Stimulated activated CD8-positive, alpha-beta memory T cell treated with anti-CD3 and anti-CD28 coated beads, Interleukin-7, amount 100 ng/mL, for 24 hours (primary cell): Measurements from ENCODE around the gene ILDR1.

ENCODE experiments used
- DNase-seq: peaks from one replicate; pipeline ENCODE4 v3.0.0-alpha.2; 2020; ENCODE audit warnings: low read depth

The ILDR1 gene

GRCh38 chr3:121994551-121994950, 27.5 kb downstream of the ILDR1 start:
- no peak for DNase-seq

- DNase-seq: no peak
Observed at GRCh38 chr3:121992601-121993560, 29.2 kb downstream of the ILDR1 start.

GRCh38 chr3:121989943-121990342, 32.1 kb downstream of the ILDR1 start:
- DNase-seq: no peak

- DNase-seq: no peak
Observed at GRCh38 chr3:121988146-121988545, 33.9 kb downstream of the ILDR1 start.

- no peak for DNase-seq
Observed at GRCh38 chr3:121985846-121986245, 36.2 kb downstream of the ILDR1 start.

GRCh38 chr3:121981473-121981872, 40.6 kb downstream of the ILDR1 start:
- no peak for DNase-seq

- no peak for DNase-seq
Observed at GRCh38 chr3:121980450-121980796, 41.6 kb downstream of the ILDR1 start.

- no peak for DNase-seq
Observed at GRCh38 chr3:121979734-121980449, 42.2 kb downstream of the ILDR1 start.

- DNase-seq: no peak
Observed at GRCh38 chr3:121979246-121979645, 42.8 kb downstream of the ILDR1 start.

GRCh38 chr3:121976727-121977126, 45.3 kb downstream of the ILDR1 start:
- no peak for DNase-seq

GRCh38 chr3:121975702-121976302, 46.2 kb downstream of the ILDR1 start:
- DNase-seq: no peak

GRCh38 chr3:121974601-121975111, 47.4 kb downstream of the ILDR1 start:
- no peak for DNase-seq

GRCh38 chr3:121970047-121970446, 52.0 kb downstream of the ILDR1 start:
- DNase-seq: no peak

- no peak for DNase-seq
Observed at GRCh38 chr3:121969631-121970030, 52.4 kb downstream of the ILDR1 start.

- DNase-seq: no peak
Observed at GRCh38 chr3:121963608-121964007, 58.4 kb downstream of the ILDR1 start.

GRCh38 chr3:121962443-121962842, 59.6 kb downstream of the ILDR1 start:
- no peak for DNase-seq

- DNase-seq: no peak
Observed at GRCh38 chr3:121961283-121961682, 60.8 kb downstream of the ILDR1 start.

- no peak for DNase-seq
Observed at GRCh38 chr3:121958801-121959200, 63.2 kb downstream of the ILDR1 start.

GRCh38 chr3:121957674-121958415, 64.2 kb downstream of the ILDR1 start:
- no peak for DNase-seq

GRCh38 chr3:121956363-121956762, 65.7 kb downstream of the ILDR1 start:
- no peak for DNase-seq

- no peak for DNase-seq
Observed at GRCh38 chr3:121951291-121951919, 70.6 kb downstream of the ILDR1 start.
